KBM-7 (cell line): Measurements from ENCODE around the gene PRSS1.

ENCODE experiments used
- DNase-seq: peaks from one replicate; pipeline ENCODE4 v3.0.0-alpha.2; 2015
- in situ Hi-C: fragments of 300-500 bp; cut with MboI; formaldehyde crosslinking; loops from 2 replicates; pipeline ENCODE4 v1.14.3; 2020; ENCODE audit warnings: low sequenced_read_pairs, low pct_unique_long_range_greater_than_20kb, mixed read lengths

Gene PRSS1

GRCh38 chr7:142788303-142789289 lies 39.3 kb downstream of the PRSS1 start:
- no peak for DNase-seq
- in situ Hi-C loops, result no loop called here

- in situ Hi-C loops, result no loop called here
- DNase-seq, result no peak
These were observed 40.2 kb downstream of the PRSS1 start for GRCh38 chr7:142789441-142789840.

GRCh38 chr7:142790056-142790455 lies 40.8 kb downstream of the PRSS1 start:
- in situ Hi-C loops, result no loop called here
- no peak for DNase-seq

GRCh38 chr7:142790555-142790954 lies 41.3 kb downstream of the PRSS1 start:
- DNase-seq, result no peak
- in situ Hi-C loops, result no loop called here

GRCh38 chr7:142791502-142791901 lies 42.2 kb downstream of the PRSS1 start:
- DNase-seq, result no peak
- in situ Hi-C loops, result no loop called here

- no peak for DNase-seq
- in situ Hi-C loops, result no loop called here
These were observed 42.9 kb downstream of the PRSS1 start for GRCh38 chr7:142792129-142792528.

- in situ Hi-C loops, result no loop called here
- no peak for DNase-seq
These were observed 43.3 kb downstream of the PRSS1 start for GRCh38 chr7:142792593-142792992.

GRCh38 chr7:142793156-142793555 lies 43.9 kb downstream of the PRSS1 start:
- in situ Hi-C loops, result no loop called here
- no peak for DNase-seq

GRCh38 chr7:142795339-142795863 lies 46.1 kb downstream of the PRSS1 start:
- DNase-seq, result no peak
- in situ Hi-C loops, result no loop called here

GRCh38 chr7:142796001-142796500 lies 46.8 kb downstream of the PRSS1 start:
- DNase-seq, result no peak
- in situ Hi-C loops, result no loop called here

GRCh38 chr7:142796501-142797390 lies 47.5 kb downstream of the PRSS1 start:
- in situ Hi-C loops, result no loop called here
- DNase-seq, result no peak

GRCh38 chr7:142797391-142798377 lies 48.4 kb downstream of the PRSS1 start:
- in situ Hi-C loops, result no loop called here
- no peak for DNase-seq

- no peak for DNase-seq
- in situ Hi-C loops, result no loop called here
These were observed 49.5 kb downstream of the PRSS1 start for GRCh38 chr7:142798451-142799436.

- in situ Hi-C loops, result no loop called here
- DNase-seq, result no peak
These were observed 50.2 kb downstream of the PRSS1 start for GRCh38 chr7:142799437-142799835.

GRCh38 chr7:142800088-142800487 lies 50.8 kb downstream of the PRSS1 start:
- no peak for DNase-seq
- in situ Hi-C loops, result no loop called here

GRCh38 chr7:142800699-142801260 lies 51.5 kb downstream of the PRSS1 start:
- DNase-seq, result no peak
- in situ Hi-C loops, result no loop called here
